Activated CD4-positive, CD25-positive, alpha-beta regulatory T cell treated with anti-CD3 and anti-CD28 coated beads, Interleukin-2, amount 50 U/mL, for 24 hours (primary cell): ENCODE results near the gene FAM216A.
"Not testable (repeated sequence)": the region's sequence is repeated elsewhere in the genome, so short reads cannot be mapped to it uniquely, and the experiment has no call there.

Source experiments
- ATAC-seq, 2 donors: fragments of 150-1000 bp; cut with Tn5 transposase; one replicate each; pipeline ENCODE4 v1.10.0; 2021; ENCODE audit warnings: mild to moderate bottlenecking in 1 of 2, moderate library complexity in 1 of 2

The FAM216A gene

DNA sequence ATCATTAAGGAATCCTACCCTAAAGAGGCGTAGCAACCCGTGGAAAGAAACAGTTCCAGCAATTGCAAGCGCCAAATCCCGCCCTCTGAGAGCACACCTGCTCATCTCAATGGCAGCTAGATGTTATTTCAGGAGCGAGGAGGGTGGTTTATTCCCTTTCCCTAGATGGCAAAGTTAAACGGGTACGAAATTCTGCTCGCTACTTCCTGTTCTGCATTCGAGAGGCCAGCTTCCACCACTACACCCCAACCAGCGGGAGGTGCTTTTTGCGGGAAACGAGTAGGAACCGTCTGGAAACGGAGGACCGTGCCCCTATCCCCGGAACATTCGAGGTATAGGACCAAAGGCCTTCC, 32.7 kb downstream of the FAM216A start:
- ATAC-seq, result peak in 1 of 2 donors; percentile 3

DNA sequence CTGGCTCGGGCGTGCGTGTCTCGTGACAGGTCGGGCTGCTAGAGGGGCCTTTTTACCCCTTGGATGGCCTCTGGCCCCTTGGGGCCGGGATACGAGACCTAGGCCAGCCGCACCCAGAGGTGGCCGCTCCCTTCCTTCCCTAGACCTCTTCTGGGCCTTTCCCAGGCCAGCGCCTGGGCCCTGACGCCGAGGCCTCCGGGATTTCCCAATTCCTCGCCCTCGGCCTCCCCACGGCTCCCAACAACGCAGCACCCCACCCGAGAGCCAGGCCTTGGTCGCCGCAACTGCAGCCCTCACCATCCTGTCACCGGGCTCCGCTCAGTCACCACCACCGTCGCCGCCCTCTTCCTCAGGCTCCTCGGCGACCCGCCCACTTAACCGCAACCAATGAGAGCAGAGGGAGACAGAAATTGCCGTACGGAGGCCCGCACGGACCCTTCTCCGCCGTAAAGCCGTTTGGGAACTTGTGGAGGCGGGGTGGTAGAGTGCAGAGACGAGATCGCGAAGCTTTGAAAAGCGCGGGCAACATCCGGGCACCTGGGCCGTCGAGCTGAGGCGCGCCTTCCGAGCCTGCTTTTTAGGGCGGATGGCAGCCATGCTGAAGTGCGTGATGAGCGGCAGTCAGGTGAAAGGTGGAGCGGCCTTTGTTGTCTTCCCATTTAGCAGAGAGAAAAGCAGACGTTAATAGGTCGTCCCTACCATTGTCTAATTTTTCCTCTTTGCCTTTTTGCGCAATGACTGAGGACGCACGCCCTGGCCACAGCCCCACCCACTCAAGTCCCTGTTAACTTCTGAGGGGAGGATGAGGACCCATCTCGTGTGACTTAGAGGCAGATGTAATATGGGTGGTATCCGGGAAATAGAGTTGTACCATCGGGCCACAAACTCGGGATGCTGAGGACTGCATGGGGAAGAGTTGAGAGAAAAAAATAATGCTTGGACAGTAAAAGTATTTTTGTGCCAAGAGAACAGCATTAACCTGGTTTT, 33.4 kb downstream of the FAM216A start, which contains the start of the genes RAD9B and VPS29:
RAD9B (plus strand) TSS at position 580 of the 987 bp plus-strand sequence; CDS start at position 587, 7 bp downstream.
VPS29 (minus strand) TSS at position 360 of the 987 bp plus-strand sequence; CDS start at position 300, 60 bp downstream.
- peak; percentile 97 to 98 for ATAC-seq

DNA sequence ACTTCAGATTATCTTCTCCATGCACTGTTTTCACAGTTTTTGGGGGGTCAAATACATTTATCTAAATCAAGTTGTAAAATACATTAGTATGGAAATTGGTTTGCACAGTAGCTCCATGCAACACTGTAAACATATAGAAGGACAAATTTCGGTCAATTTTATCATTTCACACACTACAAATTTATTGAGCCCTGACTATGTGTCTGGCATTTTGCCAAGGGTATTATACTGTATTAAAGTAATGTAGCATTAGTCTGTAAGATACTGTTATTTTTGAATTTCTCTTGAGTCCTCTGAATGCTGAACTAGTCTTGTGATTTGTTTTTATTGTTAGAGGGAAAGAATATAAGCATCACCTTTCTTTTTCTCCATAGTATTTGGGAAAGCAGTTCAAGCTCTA, 34.8 kb downstream of the FAM216A start:
- ATAC-seq, result no peak

DNA sequence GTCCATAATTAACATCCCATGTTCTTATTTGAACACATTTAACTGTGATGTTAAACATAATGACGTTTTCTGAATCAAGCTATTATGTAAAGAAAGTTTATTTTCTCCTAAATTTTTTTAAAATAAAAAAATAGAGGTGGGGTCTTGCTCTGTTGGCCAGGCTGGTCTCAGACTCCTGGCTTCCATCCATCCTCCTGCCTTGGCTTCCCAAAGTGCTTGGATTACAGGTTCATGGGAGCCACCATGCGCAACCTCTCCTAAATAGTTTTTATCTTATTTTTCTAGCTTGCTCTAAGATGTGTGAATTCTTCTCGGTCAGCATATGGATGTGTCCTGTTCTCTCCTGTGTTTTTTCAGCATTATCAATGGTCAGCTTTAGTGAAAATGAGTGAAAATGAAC, 36.7 kb downstream of the FAM216A start:
- no peak for ATAC-seq

DNA sequence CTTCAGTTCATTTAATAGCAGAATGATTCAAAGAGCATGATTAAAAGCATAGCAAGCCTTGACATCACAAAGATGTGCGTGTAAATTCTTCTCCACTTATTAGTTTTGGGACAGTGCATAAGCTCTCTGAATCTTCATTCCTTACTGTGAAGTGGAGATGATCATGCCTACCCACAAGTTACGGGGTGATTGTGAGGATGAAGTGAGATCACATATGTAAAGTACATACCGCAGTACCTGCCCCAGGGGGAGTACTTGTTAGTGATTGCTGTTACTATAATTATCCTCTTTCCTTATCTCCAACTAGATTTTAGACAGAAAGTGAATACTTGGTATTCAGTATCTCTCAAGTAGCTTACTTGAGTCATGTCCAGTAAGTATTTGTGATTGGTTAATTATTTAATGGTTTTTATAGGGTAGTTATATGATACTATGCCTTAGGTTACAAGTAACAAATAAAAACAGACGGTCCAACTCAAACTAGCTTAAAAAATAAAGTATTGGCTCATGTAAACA, 39.5 kb downstream of the FAM216A start:
- ATAC-seq, result no peak

DNA sequence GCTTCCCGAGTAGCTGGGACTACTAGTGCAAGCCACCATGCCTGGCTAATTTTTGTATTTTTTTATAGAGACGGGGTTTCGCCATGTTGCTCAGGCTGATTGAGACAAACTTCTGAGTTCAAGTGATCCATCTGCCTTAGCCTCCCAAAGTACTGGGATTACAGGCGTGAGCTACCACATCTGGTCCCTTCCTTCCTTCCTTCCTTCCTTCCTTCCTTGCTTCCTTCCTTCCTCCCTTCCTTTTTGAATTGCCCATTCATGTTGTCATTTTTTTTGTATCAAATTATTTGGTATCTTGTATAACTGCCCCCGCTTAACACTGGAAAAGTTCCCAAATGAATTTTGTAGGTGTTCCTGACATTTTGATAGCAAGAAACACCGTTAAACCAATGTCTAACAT, 45.2 kb downstream of the FAM216A start:
- no peak for ATAC-seq

DNA sequence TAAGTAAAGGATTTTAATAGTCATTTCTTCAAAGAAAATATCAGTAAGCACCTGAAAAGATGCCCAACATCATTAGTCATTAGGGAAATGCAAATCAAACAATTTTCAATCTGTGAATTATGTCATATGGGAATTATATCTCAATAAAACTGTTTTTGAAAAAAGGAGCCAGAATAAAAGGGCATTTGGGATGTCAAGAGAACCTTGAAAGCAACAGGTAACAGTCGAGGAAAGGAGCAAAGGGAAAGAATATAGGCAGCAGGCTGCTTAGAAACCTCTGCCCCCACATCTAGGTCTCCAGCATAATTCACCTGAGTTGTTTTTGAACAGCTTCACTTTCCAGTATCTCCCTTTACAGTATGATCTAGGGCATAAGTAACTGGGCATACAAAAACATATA, 45.7 kb downstream of the FAM216A start:
- no peak for ATAC-seq

DNA sequence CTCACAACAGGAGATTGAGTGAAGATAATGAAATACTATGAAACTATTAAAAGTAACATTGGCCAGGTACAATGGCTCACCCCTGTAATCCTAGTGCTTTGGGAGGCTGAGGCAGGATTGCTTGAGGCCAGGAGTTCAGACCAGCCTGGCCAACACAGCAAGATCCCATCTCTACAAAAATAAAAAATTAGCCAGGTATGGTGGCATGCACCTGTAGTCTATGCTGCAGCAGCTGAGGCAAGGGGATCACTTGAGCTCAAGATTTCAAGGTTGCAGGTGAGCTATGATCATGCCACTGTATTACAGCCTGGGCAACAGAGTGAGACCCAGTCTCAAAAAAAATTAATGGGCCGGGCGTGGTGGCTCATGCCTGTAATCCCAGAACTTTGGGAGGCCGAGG, 48.4 kb downstream of the FAM216A start:
- no peak for ATAC-seq

DNA sequence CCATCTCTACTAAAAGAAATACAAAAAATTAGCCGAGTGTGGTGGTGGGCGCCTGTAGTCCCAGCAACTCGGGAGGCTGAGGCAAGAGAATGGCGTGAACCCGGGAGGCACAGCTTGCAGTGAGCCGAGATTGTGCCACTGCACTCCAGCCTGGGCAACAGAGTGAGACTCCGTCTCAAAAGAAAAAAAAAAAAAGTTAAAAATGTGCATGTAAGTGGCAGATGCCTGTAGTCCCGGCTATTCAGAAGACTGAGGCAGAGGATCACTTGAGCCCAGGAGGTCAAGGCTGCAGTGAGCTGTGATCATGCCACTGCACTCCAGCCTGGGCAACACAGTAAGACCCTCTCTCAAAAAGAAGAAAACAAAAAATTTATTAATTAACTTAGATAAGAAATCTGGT, 49.4 kb downstream of the FAM216A start:
- not testable (repeated sequence) for ATAC-seq

DNA sequence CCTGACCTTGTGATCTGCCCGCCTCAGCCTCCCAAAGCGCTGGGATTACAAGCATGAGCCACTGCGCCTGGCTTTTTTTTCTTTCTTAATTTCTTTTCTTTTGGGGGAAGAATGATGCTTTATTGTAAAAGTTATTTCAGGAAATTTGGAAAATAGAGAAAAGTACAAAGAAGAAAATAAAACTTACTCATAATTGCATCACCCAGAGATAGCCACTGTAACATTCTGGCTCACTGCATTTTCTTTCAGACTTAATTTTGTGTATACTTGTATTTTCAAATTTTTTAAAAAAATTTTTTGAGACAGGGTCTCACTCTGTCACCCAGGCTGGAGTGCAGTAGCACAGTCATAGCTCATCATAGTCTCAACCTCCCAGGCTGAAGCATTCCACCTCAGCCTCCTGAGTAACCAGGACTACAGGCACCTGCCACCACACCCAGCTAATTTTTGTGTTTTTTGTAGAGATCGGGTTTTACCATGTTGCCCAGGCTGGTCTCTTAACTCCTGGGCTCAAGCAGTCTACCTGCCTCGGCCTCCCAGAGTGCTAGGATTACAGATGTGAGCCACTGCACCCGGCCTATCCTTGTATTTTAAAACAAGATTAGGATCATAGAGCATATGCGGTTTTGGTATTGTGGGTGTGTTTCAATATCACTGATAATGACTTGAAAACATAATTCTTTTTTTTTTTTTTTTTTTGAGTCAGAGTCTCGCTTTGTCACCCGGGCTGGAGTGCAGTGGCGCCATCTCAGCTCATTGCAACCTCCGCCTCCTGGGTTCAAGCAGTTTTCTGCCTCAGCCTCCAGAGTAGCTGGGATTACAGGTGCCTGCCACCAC, 52.4 kb downstream of the FAM216A start:
- peak; percentile 76 to 84 for ATAC-seq

DNA sequence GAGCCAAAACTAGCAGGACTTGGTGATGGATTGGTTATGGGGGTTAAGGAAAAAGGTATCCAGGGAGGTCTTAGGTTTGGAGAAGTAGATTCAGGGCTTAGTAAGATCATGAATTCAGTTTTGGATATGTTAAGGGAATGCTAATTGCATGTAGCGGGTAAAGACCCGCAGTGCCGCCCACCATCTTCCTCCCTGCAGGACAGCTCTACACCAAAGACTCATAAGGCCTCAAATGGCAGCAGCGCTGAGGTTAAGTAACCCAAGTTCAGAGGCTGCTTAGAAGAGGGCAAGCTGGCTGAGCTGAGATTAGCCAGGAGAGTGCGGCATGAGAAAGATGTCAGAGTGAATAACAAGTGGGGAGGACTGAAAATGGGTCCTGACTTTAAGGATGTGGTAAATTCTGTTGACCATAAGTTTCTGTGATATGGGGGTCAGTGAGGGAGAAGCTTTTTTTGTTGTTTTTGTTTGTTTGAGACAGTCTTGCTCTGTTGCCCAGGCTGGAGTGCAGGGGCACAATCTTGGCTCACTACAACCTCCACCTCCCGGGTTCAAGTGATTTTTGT, 59.7 kb downstream of the FAM216A start:
- no peak for ATAC-seq

DNA sequence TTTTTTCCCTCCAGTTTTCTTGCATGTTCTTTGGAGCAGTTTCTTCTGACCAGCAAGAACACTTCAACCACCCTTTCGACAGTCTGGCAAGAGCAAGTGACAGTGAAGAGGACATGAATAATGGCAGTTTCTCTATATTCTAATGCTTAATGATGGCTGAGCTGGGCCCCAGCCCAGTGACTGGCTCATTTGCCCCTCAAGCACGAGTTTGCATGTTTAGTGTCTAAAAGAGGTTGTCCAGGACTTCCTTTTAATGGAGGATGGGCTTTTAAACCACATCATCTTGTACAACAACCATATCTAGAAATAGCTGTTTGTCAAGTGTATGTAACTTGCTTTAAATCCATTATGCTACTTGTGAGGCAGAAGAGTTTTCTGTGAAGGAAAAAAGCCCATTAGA, 61.9 kb downstream of the FAM216A start:
- ATAC-seq, result no peak

DNA sequence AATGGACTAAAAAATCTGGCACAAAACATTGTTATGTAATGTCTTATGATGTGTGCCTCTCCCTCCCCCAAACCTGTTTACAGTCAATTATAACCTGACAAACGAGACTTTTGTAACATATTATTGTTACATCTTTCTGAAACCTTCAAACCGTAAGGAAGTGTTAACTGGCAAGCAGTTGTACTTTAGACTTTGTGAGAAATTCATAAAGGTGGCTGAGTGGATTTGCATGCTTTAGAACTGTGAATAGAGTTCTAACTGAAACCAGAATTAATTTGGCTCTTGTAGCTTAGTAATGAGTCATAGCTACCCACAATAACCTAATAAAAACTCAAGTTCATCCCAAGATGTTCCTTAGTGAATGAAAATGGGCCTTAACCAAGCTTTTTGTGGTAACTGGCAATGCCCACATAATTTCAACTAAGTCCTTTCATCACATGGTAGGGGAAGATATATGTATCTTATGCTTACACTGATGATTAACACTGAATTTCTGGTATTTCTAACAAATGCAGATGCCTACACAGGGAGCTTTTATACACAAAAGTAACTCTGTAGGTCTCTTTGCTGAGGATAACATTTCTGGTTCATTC, 63.2 kb downstream of the FAM216A start:
- peak; percentile 88 to 90 for ATAC-seq

DNA sequence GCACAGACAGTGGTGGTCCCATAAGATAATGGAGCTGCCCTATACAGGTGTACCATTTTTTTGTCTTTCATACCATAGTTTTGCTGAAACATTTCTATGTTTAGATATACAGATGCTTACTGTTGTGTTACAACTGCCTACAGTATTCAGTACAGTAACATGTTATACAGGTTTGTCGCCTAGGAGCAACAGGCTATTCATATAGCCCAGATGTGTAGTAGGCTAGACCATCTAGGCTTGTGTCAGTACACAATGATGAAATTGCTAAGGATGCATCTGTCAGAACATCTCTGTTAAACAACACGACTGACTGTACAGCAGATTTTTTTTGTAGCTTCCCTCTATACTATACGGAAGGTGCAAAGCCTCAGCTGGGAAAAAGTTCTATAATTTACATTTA, 64.0 kb downstream of the FAM216A start:
- ATAC-seq, result no peak

DNA sequence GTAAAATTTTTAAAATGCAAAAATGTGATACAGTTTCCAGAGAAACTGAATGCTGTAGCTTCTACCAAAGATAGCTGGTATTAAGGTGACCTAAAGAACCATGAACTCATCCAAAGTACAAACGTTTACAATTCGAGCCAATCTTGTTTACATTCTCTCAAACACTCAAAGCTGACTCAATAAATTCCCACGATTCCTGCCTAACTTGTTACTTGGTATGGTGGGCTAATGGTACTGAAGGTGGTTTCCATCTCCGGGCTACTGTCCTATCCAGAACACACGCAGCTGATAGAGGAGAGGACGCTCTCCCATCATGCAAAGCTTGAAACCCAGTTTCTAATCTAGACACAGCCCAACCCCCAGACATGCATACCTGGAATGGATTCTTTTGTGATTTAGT, 65.0 kb downstream of the FAM216A start:
- no peak for ATAC-seq

DNA sequence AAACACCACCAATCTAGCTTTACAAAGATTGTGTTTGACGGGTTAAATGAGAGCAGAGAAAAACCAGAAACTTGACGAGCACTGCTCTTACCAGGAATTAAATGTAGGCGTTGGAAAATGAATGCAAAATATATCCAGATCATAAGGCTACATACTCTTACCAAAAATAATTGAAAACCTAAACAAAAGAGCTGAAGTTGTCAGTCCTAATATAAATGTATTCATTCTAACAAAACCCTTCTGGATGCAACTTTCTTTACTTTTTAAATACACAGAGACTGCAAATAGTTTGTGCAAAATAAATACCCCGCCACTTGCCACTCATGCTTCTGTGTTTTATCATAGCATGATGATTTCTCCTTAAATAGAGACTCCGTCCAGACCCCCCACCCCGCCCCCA, 66.2 kb downstream of the FAM216A start:
- ATAC-seq, result no peak

DNA sequence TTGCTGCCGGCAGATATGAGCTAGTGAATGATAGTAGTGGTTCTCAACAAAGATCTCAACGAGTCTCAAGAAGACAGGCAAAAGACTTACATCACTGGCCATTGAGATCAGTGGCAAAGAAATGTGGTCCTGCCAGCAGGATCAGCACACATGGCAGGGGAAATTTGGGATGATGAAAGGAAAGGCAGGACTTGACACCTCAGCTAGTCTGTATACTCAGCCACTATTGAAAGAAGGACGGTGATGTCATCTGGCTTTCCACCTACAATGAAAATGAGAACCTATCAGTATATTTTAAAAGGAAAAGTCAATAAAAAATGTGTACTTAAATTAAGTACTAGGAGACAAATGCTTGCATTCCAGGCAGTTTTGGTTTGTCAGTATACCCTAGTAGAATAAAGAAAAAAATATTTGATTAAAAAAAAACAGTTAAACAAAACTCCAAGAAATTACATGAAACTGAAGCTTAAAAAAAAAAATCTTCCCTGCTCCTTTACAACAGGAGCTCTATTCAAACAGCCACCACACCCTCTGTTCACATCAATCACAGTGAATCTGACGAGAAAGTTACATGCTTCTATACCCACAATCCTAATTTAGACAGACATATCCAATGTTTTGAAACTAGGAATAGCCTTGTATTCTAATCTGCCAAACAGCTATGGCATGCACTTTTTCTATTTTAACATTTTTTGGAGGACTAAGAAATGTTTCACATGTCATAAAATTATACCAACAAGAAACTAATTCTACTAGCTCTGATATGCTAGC, 68.4 kb downstream of the FAM216A start:
- no peak for ATAC-seq

DNA sequence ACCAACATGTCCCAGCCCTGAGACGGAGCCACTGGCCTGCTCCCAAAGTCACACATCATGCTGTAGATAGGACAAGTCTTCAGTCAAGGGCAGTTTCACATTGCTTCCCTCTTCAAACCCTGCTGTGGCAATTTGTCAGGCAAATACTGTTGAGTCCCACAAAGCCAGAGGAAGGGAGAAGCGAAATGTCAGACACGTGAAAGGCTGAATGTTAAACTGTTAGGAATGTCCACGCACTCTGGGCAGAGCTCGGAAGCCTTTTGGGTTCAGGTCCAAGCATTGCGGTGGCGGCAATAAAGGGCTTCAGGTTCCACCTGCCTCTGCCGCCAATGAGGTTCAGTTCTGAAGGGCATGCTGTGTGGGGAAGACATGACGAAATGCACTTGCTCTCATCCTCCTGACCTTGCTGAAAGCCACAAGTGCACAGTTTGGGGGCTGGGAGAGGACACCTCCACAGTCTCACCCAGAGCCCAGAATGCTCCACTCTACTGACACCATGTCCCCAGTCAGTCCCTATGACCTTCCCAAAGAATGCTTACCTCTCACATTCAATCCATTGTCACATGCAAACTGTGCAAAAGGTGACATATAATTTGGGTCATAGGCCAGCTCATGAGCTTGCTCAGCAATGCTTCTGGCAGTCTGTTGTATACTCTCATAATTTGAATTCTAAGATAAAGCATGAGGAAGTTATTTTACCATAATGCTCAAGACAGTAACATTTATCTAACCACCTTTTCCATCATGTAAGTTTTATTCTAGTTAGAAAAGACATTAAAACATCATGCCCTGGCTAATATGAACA, 69.2 kb downstream of the FAM216A start:
- ATAC-seq, result no peak

DNA sequence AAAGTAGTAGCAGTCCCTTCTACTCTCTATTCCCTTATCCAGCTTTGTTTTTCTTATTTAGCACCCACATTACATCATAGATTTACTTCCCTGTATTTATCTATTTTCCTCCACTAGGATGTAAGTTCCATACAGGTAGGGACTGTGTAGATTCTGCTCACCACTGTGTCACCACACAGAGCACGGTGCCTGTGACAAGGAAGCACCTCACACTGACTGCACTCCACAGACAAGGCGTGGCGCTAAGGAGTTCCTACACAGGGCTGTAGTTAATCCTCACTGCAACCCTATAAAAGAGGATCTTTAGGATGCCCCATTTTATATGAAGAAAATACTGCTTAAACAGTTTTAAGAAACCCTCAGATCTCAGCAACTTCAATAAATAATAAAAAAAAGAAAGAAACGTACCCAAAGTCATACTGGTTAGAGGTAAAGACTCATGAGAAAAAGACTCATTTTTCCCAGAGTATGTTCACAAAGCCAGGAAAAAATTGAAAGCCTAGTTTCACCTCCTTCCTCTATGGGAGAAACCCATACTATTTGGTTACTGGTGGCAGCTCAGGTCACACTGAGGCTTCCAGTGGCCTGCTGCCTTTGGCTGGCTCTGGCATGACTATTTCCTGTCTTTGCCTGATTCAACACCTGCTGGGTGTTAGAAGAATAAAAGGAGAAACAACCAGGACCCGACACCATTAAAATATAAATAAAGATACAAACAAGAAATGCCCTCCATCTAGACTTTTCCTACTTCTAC, 70.4 kb downstream of the FAM216A start:
- ATAC-seq, result no peak
